Activated effector memory CD4-positive, alpha-beta T cell treated with Interleukin-2 at 50 U/mL for 16 hours (primary cell): ENCODE results near the gene PALD1.
A peak's percentile ranks its signal among the peaks of the same experiment; 100 is the strongest.
"Not testable (repeated sequence)": the region's sequence is repeated elsewhere in the genome, so short reads cannot be mapped to it uniquely, and the experiment has no call there.

Source experiments
- DNase-seq: peaks from one replicate; pipeline ENCODE4 v3.0.0-alpha.2; 2020

Gene PALD1

DNA sequence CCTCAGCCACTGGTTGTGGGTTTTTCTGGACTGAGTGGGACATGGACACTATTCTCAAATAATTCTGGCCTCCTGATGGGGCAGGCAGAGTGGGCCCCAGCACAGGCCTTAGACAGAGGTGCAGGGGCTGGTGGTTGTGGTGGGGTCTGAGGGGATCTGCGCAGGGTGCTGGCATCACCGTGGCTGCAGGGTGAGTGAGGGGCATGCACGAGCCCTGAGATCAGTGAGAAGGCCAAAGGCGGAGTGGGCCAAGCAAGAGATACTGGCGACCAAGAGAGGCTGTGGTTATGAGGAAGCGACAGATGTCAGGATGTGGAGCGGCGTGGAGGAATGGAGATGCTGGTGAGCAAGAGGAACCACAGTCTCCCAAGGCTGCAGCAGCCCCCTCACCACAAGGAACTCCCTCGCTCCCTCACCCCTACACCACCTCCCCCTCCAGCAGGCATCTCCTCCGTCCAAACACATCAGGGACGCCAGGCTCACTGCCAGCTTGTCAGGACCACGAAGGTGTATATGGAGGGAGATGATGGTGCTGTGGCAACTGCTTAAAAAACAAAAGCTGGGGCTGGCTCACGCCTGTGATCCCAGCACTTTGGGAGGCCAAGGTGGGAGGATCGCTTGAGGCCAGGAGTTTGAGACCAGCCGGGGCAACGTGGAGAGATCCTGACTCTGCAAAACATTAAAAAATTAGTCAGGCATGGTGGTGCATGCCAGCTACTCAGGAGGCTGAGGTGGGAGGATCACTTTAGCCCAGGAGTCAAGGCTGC, 114.4 kb downstream of the PALD1 start:
- no peak for DNase-seq

DNA sequence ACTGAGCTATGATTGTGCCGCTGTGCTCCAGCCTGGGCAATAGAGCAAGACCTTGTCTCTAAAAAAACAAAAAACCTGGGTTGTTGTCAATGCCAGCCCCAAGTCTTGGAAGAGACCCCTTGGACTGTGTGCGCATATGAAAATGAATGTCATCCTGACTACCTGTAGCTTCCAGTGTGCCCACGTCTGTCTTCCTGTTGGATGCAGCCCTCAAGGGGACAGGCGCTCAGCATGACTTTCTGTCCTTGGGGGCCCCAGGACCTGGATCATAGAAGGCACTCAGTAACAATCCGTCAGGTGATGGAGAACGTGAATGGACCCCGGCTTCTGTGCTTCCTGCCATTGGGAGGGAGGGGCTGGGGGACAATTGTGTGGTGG, 114.9 kb downstream of the PALD1 start:
- no peak for DNase-seq

DNA sequence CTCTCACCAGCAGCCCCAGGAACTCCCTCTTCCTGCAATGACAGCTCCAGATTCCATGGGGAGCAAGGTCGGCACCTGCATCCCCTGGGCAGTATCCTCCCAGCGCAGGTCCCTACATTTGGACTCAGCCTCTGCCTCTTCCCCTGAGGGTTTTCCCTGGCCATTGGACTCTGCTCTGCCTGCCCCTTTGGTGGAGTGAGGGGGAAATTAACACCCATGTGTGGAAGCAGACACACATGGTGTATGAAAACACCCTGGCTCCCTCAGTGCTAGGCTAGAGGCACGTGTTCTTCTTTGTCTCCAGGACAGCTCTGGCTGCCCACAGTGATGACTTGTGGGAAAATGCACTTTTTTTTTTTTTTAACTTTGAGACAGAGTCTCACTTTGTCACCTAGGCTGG, 115.6 kb downstream of the PALD1 start:
- no peak for DNase-seq

GRCh38 chr10:70595566-70596016, 117.0 kb downstream of the PALD1 start:
- DNase-seq = no peak

GRCh38 chr10:70596110-70596798, 117.7 kb downstream of the PALD1 start:
- DNase-seq = no peak

GRCh38 chr10:70596860-70597809, 118.6 kb downstream of the PALD1 start:
- no peak for DNase-seq

DNA sequence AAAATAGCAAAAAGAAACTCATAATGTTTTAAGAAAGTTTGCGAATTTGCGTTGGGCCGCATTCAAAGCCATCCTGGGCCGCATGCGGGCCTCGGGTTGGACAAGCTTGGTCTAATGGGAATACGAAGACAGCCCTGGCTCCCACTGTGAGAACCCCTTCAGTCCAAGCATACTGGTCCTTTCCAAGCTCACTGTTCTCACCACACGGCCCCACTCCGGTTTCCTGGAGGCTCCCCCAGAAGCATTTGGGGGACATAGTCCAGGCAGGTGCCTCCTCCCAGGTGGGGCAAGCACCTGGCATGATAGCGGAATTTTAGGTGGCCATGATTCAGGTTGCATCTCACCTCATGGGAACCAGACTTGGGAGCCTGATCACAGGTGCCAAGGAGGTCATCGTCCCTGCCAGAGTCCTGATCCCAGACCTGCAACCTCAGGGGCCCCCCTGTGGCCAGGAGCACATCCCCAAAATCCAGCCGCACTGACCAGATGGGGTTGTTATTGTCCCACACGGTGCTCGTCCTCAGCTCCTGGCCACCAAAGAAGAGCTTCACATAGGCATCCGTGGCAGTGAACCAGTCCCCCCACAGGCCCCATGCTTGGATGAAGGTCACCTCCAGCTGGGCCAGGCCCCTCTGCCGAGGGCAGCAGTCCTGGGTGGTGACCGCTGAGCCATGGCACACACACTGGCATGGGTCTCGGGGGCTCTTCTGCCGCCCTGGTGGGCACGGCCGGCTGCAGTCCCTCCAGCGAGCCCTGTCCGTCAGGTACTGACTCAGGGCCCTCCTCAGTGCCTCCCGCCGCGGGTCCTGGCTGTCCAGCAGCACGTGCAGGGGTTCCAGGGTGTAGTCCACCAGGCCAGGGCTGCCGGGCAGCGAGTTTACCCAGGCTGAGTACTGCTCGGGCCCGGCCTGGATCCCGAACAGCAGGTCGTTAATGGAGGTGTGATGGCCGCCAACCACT, 119.6 kb downstream of the PALD1 start:
- DNase-seq = no peak

DNA sequence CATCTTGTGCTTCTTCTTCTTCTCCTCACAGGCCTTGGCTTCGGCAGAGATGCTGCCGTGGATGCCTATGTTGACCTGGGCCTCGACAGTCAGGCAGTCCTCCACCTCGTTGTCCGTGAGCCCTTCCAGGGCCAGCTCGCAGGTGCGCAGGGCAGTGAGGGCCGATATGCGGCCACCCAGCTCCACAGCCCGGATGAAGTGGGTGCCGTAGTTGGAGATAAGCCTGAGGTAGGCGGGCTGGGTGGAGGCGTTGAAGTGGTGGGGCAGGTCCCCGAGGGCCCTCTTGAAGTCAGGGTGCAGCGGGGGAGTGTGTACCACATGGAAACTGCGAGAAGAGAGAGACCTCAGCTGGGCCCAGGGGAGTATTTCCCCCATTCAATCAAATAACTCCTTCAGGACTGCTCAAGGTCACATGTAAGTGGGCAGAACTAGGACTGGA, 120.3 kb downstream of the PALD1 start:
- no peak for DNase-seq

GRCh38 chr10:70599319-70599718, 120.8 kb downstream of the PALD1 start:
- no peak for DNase-seq

- DNase-seq = no peak
Measured at GRCh38 chr10:70599791-70600190, 121.2 kb downstream of the PALD1 start.

DNA sequence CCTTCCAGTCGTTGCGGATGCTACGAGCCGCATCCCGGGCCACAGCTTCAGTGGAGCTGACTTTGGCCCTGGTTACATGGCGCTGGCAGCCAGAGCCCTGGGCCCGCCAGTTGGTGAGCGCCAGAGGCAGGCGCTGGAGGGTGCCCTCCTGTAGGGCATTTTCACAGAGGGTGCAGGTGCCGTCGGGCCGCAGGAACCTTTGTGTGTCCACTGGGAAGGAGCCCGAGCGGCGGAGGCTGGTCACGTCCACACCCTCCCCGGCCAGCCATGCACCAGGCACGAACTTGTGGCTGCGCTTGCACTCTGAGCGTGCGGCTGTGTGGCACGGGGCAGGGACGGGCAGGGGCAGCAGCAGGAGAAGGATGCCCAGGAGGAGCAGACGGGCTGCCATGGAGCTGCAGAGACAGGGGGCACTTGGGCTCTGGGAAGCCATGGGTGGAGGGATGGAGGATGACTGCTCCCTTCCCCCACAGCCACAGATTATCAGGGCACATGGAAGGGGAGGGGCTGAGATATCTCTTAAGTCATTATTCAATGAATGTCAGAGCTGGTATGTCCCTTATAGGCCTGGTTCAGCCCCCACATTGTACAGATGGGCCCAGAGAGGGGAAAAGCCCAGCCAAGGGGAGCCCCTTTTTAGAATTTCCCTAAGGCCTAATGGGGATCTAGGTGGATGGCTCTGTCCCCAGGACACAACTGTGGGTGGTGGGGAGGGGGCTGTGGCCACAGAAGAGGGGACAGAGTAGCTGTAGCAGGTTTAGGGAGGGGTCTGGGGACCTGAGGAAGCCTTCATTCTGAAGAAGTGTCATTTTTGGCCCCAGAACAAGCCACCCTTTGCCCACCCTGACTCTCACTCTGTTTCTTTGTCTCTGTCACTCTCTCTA, 122.2 kb downstream of the PALD1 start:
- DNase-seq = no peak

GRCh38 chr10:70601746-70602145, 123.2 kb downstream of the PALD1 start:
- no peak for DNase-seq

DNA sequence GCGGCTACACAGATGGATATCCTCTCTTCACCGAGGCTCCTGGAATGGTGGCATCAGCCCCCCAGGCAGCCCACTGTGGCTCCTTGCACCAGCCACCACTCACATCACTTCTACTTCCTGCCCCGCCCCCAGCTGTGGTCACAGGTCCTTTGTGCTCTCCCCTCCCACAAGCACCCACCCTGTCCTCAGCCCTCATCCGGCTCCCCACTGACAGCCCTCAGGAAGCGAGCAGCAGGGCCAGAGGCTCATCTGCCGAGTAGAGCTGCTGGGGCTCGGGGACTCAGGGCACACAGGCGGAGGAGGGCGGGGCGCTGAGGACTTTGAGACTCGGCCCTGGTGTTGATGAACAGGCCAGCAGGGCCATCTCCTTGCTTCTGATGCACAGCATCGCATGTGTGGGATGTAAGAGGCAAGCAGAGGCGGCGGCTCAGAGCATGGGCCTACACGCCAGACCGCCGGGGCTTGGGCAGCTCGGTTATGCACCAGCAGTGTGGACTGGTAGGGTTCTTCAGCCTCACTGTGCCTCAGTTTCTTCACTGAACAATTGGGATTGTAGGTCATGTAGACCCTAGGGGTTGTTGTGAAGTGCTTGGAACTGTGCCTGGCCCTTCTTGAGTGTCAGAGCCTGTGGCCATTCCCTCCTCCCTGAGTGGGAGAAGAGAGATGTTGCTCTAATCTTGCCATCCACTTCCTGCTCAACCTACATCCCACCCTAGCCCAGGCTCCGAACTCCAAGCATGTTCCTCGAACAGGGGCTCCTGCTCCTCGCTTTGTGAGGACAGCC, 124.3 kb downstream of the PALD1 start, which contains the start of gene PRF1:
TSS of gene PRF1 (minus strand) at position 77 of the 784 bp plus-strand sequence. CDS start 1,839 bp downstream, outside the sequence.
- peak; percentile 77 for DNase-seq

DNA sequence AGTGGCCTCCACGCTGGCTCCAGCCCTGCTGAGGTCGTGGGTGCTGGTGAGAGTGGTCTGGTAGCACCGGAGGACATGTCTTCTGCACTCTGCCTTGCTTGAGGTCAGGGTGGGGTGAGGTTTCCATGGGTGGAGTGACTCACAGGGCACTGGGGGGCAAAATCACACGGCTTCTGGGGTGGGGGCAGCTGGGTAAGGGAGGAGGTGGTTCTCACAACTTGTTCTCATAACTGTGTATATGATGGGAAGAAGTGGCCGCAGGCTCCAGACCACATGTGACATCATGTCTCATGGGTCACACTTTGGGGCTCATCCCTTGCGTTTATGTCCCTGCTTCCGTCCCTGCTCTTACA, 124.9 kb downstream of the PALD1 start:
- no peak for DNase-seq

DNA sequence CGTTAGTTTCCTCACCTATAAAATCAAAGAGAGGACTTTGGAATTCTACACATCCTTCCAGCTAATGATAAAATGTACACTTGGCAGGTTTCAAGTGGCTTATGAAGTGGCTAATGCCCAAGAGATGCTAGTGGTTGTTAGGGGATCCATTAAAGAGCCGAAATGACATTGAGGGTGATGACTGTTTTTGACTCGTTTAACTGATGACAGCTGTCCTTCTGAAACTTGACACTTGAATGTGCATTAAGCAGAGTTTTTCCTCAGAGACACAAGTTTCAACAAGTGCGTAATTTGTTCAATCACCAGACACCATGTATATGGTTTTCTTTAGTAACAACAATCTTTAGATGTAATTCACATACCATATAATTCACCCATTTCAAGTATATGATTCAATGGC, 125.5 kb downstream of the PALD1 start:
- no peak for DNase-seq

DNA sequence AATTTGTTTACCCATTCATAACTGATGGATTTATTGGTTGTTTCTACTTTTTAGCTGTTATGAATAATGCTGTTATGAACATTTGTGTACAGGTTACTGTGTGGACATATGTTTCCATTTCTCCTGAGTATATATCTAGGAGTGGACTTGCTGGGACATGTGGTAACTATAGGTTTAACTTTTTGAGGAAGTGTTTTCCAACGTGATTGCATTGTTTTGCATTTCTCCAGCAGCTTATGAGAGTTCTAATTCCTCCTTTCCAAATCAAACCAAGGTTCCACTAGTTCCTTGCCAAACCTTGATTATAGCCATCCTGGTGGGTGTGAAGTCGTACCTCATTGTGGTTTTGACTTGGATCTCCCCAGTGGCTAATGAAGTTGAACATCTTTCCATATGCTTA, 126.6 kb downstream of the PALD1 start:
- no peak for DNase-seq

DNA sequence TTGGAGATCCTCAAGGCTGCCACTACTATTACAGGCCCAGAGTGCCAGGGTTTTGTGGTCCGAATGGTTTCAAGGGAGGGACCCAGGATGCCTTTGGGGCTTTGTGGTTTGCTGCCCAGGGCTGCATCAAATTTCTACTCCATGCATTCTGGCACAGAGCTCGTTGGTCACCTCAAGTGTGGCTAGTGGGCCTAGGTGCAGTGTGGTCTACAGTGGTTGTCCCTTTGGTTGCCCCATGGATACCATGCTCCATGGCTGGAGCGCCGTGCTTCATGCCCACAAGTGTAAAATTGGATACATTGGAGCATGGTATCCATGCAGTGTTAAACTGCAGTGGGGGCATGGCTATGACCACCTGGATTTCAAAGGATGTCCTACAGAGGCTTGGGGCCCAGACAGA, 129.4 kb downstream of the PALD1 start:
- no peak for DNase-seq

DNA sequence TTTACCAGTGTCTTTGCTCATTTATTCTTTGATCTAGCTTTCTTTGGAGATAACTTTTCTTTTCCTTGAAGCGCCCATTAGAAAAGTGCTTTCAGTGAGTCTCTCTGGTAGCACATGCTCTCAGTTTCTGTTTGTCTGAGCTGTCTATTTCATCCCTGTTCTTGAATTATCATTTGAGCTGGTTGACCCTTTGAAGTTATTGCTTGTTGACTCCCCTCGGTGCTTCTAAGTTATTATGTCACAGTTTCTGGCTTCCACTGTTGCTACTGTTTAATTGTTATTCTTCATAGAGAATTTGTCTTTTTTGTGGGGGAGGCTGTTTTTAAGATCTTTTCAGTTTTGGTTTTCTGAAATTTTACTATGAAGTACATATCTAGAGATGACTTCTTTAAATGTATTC, 135.4 kb downstream of the PALD1 start:
- DNase-seq = no peak

- not testable (repeated sequence) for DNase-seq
Measured at GRCh38 chr10:70614364-70614763, 135.8 kb downstream of the PALD1 start.

DNA sequence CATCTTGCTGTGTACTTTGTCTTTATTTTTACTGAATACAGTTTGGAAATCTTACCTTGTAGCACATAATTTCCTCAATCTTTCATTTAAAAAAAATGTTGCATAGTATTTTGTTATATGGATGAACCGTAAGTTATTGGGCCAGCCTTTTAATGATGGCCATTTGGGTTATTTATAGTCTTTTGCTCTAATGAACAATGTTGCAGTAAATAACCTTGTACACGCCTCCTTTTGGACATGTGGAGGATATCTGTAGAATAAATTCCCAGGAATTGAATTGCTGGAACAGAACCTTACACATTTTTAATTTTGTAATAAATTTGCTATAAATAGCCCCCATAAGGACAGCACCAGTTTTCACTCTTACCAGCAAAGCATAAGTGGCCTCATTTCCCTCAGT, 136.6 kb downstream of the PALD1 start:
- no peak for DNase-seq
